GM23338 (cell line): Measurements from ENCODE around the gene BICD2. TPM values are rescaled to one million over a fixed set of nuclear protein-coding genes. Genes with fewer than 3 reads are reported as not detected.
A peak's percentile ranks its signal among the peaks of the same experiment; 100 is the strongest.

Experiments
- ATAC-seq: fragments of 200-7000 bp; cut with Tn5 transposase; 3 replicates; pipeline ENCODE4 v1.9.1; 2020
- DNase-seq: peaks from one replicate; pipeline ENCODE4 v3.0.0-alpha.2; 2015; ENCODE audit warnings: low spot score
- H2AFZ ChIP-seq: fragments of 200-600 bp; sonication (generic); 2 replicates; pipeline ENCODE4 v1.8.0; 2016; ENCODE audit warnings: antibody characterized with exemption, mild to moderate bottlenecking, moderate library complexity
- H3F3A ChIP-seq: fragments of 200-600 bp; sonication (generic); replicated peaks from 2 replicates; pipeline ENCODE4 v1.8.0; 2017; ENCODE audit warnings: antibody characterized with exemption, mixed run types, low read depth
- H3K27ac ChIP-seq: fragments of 200-600 bp; sonication (generic); 2 replicates; pipeline ENCODE4 v1.6.1; 2016; ENCODE audit warnings: low read depth
- H3K27me3 ChIP-seq: fragments of 200-600 bp; sonication (generic); 2 replicates; pipeline ENCODE4 v1.8.0; 2016; ENCODE audit warnings: mild to moderate bottlenecking, mixed run types, moderate library complexity; ENCODE audit not compliant: insufficient read depth
- H3K36me3 ChIP-seq: fragments of 200-600 bp; sonication (generic); 2 replicates; pipeline ENCODE4 v1.8.0; 2016; ENCODE audit warnings: mild to moderate bottlenecking; ENCODE audit not compliant: insufficient read depth
- H3K4me1 ChIP-seq: fragments of 200-600 bp; sonication (generic); 2 replicates; pipeline ENCODE4 v1.8.0; 2016; ENCODE audit warnings: mild to moderate bottlenecking, moderate library complexity; ENCODE audit not compliant: insufficient read depth
- H3K4me2 ChIP-seq: fragments of 200-600 bp; sonication (generic); 2 replicates; pipeline ENCODE4 v1.7.1; 2017; ENCODE audit warnings: mixed run types
- H3K4me3 ChIP-seq: fragments of 200-600 bp; sonication (generic); 2 replicates; pipeline ENCODE4 v1.6.1; 2016; ENCODE audit warnings: mixed run types
- H3K79me2 ChIP-seq: fragments of 200-600 bp; sonication (generic); replicated peaks from 2 replicates; pipeline ENCODE4 v1.8.0; 2017; ENCODE audit warnings: mild to moderate bottlenecking; ENCODE audit not compliant: insufficient read depth
- H3K9me2 ChIP-seq: fragments of 200-600 bp; sonication (generic); 2 replicates; pipeline ENCODE4 v1.8.0; 2017; ENCODE audit not compliant: insufficient read depth
- H4K20me1 ChIP-seq: fragments of 200-600 bp; sonication (generic); replicated peaks from 2 replicates; pipeline ENCODE4 v1.8.0; 2017; ENCODE audit warnings: mild to moderate bottlenecking; ENCODE audit not compliant: insufficient read depth
- H3K27ac Mint-ChIP-seq: 2 replicates; pipeline ENCODE4 v1.8.0; 2020; ENCODE audit warnings: inconsistent platforms, mild to moderate bottlenecking, moderate library complexity, mixed read lengths
- H3K27me3 Mint-ChIP-seq: 3 replicates; pipeline ENCODE4 v1.8.0; 2022; ENCODE audit warnings: low read depth, mild to moderate bottlenecking, moderate library complexity, mixed read lengths, inconsistent platforms; ENCODE audit not compliant: insufficient read depth, poor library complexity
- H3K36me3 Mint-ChIP-seq: 3 replicates; pipeline ENCODE4 v1.8.0; 2021; ENCODE audit warnings: low read depth, mild to moderate bottlenecking, inconsistent platforms, moderate library complexity, mixed read lengths
- H3K4me1 Mint-ChIP-seq: 3 replicates; pipeline ENCODE4 v1.8.0; 2020; ENCODE audit warnings: mild to moderate bottlenecking, inconsistent platforms, mixed read lengths
- H3K4me3 Mint-ChIP-seq: 3 replicates; pipeline ENCODE4 v1.8.0; 2021; ENCODE audit warnings: moderate library complexity, mild to moderate bottlenecking, inconsistent platforms, mixed read lengths
- H3K9me3 Mint-ChIP-seq: 3 replicates; pipeline ENCODE4 v1.8.0; 2020; ENCODE audit warnings: moderate library complexity, mild to moderate bottlenecking, inconsistent platforms, mixed read lengths
- EZH2phosphoT487 ChIP-seq: fragments of 200-600 bp; sonication (generic); IDR thresholded peaks from one replicate; pipeline ENCODE4 v1.8.1; 2018; ENCODE audit warnings: antibody characterized with exemption; ENCODE audit not compliant: unreplicated experiment
- polyA plus RNA-seq: library from polyadenylated mRNA; unstranded; fragments of >200 nt; fragmentation: Nextera tagmentation; extraction: Ambion mirVana; gene quantifications from 2 replicates; pipeline ENCODE4 v1.2.1, GENCODE V29; 2016
- total RNA-seq: library from RNA; depleted of rRNA; stranded (reverse); fragments of >200 nt; shearing (Covaris generic); gene quantifications from 2 replicates; pipeline ENCODE4 v1.2.3, GENCODE V29; 2014
- TF ChIP-seq, protein P1 (sequence below): fragments of 250-450 bp; sonication (Bioruptor Pico); IDR thresholded peaks from 2 replicates; pipeline ENCODE4 v1.5.0; 2020; ENCODE audit warnings: mild to moderate bottlenecking, moderate library complexity
- TF ChIP-seq, protein P2 (sequence below): IDR thresholded peaks from 2 replicates; pipeline ENCODE4 v1.6.1; 2016; ENCODE audit warnings: antibody characterized with exemption
- TF ChIP-seq, protein P3 (sequence below), 2 experiments: fragments of 200-600 bp in 1 of 2; sonication (generic) in 1 of 2; conservative IDR thresholded peaks; 2 replicates each; pipeline versions ENCODE4 v1.5.1 to v1.6.1; 2016 to 2017; ENCODE audit warnings: antibody characterized with exemption in 2 of 2, low read depth in 2 of 2, mild to moderate bottlenecking in 2 of 2, moderate library complexity in 1 of 2

BICD2 gene
- total and polyA plus RNA-seq, 2 experiments from 2014 or later = 8.7 to 34.3 TPM

DNA sequence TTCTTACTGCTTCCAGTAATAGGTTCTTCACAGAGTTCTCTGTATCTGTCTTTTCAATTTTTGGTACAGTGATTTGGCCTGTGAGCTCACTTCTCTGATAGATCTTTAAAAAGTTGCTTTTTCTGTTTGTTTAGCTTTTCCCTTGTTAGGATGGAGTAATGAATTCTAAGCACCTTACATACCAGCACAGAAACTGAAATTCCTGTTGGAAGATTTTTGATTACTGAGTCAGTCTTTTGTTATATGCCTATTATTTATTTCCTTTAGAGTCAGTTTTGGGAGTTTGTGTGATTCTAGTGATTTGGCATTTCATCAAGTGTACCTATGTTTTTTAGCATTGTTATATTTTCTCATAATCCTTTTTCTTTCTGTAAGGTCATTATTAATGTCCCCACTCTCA, 57.1 kb downstream of the BICD2 start (continued):
- TF ChIP-seq, protein P1, sequence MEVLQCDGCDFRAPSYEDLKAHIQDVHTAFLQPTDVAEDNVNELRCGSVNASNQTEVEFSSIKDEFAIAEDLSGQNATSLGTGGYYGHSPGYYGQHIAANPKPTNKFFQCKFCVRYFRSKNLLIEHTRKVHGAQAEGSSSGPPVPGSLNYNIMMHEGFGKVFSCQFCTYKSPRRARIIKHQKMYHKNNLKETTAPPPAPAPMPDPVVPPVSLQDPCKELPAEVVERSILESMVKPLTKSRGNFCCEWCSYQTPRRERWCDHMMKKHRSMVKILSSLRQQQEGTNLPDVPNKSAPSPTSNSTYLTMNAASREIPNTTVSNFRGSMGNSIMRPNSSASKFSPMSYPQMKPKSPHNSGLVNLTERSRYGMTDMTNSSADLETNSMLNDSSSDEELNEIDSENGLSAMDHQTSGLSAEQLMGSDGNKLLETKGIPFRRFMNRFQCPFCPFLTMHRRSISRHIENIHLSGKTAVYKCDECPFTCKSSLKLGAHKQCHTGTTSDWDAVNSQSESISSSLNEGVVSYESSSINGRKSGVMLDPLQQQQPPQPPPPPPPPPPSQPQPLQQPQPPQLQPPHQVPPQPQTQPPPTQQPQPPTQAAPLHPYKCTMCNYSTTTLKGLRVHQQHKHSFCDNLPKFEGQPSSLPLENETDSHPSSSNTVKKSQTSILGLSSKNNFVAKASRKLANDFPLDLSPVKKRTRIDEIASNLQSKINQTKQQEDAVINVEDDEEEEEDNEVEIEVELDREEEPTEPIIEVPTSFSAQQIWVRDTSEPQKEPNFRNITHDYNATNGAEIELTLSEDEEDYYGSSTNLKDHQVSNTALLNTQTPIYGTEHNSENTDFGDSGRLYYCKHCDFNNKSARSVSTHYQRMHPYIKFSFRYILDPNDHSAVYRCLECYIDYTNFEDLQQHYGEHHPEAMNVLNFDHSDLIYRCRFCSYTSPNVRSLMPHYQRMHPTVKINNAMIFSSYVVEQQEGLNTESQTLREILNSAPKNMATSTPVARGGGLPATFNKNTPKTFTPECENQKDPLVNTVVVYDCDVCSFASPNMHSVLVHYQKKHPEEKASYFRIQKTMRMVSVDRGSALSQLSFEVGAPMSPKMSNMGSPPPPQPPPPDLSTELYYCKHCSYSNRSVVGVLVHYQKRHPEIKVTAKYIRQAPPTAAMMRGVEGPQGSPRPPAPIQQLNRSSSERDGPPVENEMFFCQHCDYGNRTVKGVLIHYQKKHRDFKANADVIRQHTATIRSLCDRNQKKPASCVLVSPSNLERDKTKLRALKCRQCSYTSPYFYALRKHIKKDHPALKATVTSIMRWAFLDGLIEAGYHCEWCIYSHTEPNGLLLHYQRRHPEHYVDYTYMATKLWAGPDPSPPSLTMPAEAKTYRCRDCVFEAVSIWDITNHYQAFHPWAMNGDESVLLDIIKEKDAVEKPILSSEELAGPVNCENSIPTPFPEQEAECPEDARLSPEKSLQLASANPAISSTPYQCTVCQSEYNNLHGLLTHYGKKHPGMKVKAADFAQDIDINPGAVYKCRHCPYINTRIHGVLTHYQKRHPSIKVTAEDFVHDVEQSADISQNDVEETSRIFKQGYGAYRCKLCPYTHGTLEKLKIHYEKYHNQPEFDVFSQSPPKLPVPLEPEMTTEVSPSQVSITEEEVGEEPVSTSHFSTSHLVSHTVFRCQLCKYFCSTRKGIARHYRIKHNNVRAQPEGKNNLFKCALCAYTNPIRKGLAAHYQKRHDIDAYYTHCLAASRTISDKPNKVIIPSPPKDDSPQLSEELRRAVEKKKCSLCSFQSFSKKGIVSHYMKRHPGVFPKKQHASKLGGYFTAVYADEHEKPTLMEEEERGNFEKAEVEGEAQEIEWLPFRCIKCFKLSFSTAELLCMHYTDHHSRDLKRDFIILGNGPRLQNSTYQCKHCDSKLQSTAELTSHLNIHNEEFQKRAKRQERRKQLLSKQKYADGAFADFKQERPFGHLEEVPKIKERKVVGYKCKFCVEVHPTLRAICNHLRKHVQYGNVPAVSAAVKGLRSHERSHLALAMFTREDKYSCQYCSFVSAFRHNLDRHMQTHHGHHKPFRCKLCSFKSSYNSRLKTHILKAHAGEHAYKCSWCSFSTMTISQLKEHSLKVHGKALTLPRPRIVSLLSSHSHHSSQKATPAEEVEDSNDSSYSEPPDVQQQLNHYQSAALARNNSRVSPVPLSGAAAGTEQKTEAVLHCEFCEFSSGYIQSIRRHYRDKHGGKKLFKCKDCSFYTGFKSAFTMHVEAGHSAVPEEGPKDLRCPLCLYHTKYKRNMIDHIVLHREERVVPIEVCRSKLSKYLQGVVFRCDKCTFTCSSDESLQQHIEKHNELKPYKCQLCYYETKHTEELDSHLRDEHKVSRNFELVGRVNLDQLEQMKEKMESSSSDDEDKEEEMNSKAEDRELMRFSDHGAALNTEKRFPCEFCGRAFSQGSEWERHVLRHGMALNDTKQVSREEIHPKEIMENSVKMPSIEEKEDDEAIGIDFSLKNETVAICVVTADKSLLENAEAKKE (CRISPR knock-in tag) = no peak
- no peak for TF ChIP-seq EZH2phosphoT487

- no peaks in the 10 kb centered on the region for H3K79me2 ChIP-seq
- H3K9me3 Mint-ChIP-seq = no peaks in the 10 kb centered on the region
- H3K4me1 ChIP-seq = no peaks in the 10 kb centered on the region
- H3K36me3 Mint-ChIP-seq = 0 out of 3 replicates have a peak, but pooled peaks cover 1% of the 10 kb centered on the region
- no peak overlapping the region for H2AFZ ChIP-seq
- H3K36me3 ChIP-seq = no peaks in the 10 kb centered on the region
- H3K9me2 ChIP-seq = no peaks in the 10 kb centered on the region
- TF ChIP-seq, protein P2, sequence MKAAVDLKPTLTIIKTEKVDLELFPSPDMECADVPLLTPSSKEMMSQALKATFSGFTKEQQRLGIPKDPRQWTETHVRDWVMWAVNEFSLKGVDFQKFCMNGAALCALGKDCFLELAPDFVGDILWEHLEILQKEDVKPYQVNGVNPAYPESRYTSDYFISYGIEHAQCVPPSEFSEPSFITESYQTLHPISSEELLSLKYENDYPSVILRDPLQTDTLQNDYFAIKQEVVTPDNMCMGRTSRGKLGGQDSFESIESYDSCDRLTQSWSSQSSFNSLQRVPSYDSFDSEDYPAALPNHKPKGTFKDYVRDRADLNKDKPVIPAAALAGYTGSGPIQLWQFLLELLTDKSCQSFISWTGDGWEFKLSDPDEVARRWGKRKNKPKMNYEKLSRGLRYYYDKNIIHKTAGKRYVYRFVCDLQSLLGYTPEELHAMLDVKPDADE = no peak
- TF ChIP-seq, protein P3, sequence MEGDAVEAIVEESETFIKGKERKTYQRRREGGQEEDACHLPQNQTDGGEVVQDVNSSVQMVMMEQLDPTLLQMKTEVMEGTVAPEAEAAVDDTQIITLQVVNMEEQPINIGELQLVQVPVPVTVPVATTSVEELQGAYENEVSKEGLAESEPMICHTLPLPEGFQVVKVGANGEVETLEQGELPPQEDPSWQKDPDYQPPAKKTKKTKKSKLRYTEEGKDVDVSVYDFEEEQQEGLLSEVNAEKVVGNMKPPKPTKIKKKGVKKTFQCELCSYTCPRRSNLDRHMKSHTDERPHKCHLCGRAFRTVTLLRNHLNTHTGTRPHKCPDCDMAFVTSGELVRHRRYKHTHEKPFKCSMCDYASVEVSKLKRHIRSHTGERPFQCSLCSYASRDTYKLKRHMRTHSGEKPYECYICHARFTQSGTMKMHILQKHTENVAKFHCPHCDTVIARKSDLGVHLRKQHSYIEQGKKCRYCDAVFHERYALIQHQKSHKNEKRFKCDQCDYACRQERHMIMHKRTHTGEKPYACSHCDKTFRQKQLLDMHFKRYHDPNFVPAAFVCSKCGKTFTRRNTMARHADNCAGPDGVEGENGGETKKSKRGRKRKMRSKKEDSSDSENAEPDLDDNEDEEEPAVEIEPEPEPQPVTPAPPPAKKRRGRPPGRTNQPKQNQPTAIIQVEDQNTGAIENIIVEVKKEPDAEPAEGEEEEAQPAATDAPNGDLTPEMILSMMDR (conservative IDR thresholded peaks at IDR 0.05; ENCODE audit: low read depth in 2 of 2) = peak; percentile 75 to 93
- no peak overlapping the region for H3K4me3 ChIP-seq
- DNase-seq = peak; percentile 81
- H3K27ac Mint-ChIP-seq = no peak overlapping the region
- peak; percentile 100 for ATAC-seq
- no peaks in the 10 kb centered on the region for H3K27me3 ChIP-seq
- no peak overlapping the region for H3K27ac ChIP-seq
- H3K27me3 Mint-ChIP-seq = peaks cover 2% of the 10 kb centered on the region
- no peak overlapping the region for H3K4me3 Mint-ChIP-seq
- no peaks in the 10 kb centered on the region; the same call in 1 of the 2 replicates for H4K20me1 ChIP-seq
- H3K4me1 Mint-ChIP-seq = no peaks in the 10 kb centered on the region
- H3K4me2 ChIP-seq = no peak overlapping the region
- no peaks in the 10 kb centered on the region for H3F3A ChIP-seq
These were observed 58.3 kb downstream of the BICD2 start for GRCh38 chr9:92706218-92706940.
